Activated CD8-positive, alpha-beta memory T cell treated with anti-CD3 and anti-CD28 coated beads for 1 hour (primary cell): ENCODE data around the gene LIM2.

ENCODE experiments used
- DNase-seq, 2 donors: peaks; one replicate each; pipeline ENCODE4 v3.0.0-alpha.2; 2020; ENCODE audit warnings: low read depth in 1 of 2; ENCODE audit errors: extremely low read depth in 1 of 2

Gene LIM2

DNA sequence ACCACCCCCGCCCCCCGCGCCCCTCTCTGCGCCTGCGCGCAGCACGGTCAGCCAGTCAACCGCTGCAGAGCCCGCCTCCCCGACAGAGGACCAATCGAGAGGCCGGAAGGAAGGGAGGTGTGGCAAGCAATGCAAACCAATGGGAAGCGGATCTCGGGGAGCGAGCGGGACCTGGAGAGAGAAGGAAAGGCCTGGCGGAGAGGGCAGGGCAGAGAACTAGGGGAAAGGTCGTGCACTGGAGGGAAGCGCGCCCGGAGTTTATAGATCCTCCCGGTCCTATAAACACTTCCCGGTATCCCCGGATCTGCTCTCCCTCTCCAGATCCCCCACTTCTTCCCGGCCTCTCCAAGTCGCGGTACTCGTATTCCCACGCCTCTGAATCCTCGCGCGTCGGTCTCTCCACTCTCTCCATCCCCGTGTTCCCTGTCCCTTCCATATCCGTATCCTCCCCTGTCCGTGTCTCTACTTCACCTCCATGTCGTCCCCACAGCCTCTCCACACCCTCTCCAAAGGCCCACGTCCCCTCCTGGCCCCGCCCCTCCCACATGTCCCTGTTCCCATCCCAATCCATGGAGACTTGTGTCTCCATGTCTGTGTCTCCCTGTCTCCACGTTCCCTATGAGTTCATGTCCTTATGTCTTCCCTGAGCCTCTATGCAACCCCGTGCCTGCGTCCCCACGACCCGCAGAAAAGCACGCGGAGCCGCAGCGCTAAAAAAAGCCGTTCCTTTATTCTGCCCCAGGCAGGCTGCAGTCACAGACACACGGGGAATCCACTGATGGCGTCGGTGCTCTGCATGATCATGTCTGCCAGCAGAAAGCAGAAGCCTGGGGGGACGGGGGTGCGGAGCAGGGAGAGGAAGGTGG lies 21.2 kb downstream of the LIM2 start:
- peak; percentile 78 to 83 for DNase-seq

DNA sequence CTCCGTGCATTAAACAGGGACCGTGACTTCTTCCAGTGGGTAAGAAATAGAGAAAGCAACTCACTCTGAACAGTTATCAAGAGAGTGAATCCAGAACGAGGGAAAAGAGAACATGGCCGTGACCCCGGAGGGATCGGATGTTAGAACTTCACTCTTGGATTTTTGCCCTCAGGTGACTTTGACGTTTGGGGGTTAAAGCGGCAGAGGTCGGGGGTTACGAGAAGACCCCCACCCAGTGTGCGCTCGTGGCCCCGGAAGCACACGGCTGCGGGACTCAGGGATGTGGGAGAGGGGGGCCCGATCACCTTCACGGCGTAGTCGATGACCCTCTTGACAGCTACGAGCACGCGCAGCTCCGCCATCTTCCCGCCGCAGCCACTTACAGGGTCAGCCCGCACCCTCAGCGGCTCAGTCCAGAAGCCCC lies 21.8 kb downstream of the LIM2 start, which contains the start of gene ETFB:
Gene ETFB (minus strand): TSS at position 424 of the 424 bp plus-strand sequence. CDS start 62 bp downstream, at position 362.
- no peak for DNase-seq

DNA sequence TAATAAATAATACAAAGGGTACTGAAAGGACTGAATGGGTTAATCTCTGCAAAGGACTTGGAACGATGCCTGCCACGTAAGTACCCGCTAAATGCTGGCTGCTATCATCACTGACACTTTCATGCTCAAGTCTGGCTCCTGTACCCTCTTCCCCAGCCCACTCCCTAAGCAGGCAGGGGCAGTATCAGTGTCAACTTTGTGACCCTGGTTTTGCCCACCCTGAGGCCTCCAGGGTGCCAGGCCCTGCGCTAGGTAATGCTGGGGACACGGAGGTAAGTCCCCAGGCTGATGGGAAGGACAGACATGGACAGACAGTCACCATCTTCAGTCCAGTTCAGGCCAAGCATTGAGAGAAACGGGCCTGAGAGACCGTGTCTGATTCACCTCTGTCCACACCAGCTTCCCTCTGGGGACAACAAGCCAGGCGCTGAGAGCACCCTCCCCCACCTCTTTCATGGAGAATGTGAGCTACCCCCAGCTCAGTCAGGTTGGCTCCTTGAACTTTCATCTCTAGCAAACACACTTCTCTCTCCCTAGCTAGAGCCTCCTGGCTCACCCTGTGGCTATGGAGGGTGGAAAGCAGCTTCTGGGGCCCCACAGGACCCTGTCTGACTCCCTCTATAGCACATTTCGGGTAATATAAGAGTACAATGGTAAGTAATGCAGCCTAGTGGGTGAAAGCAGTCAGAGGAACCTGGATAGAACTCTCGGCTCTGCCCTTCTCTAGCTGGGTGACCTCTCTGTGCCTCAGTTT lies 22.4 kb downstream of the LIM2 start:
- no peak for DNase-seq

DNA sequence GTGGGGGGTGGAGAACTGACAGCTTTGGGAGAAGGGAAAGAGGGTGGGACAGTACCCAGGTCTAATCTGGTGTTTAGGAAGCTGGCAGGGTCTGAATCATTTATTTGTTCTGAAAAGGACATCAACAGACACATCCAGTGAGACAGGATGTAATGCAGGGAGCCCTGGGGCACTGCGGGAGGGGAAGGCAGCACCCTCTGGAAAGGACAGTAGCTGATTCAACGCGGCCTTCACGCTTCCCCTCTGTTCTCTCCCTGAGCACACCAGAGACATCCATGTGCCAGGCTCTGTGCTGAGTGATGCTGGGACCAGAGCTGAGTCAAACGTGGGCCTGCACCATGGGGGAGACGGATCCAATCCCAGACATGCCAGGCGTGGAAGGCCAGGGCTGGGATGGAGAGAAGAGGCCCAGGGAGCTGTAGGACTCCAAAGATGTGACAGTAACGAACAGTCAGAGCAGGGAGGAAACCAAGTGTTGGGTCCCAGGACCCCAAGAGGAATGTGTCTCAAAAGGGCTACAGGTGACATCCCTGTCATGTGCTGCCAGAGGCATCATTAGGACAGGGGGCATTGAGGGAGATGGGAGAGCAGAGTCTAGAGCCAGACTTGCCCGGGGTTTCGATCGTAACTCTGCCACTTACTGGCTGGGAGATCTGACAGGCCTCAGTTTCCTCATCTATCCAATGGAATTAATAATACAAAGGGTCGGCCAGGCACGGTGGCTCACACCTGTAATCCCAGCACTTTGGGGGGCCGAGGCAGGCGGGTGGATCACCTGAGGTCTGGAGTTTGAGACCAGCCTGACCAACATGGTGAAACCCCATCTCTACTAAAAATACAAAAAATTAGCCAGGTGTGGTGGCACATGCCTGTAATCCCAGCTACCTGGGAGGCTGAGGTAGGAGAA lies 23.3 kb downstream of the LIM2 start:
- no peak for DNase-seq

DNA sequence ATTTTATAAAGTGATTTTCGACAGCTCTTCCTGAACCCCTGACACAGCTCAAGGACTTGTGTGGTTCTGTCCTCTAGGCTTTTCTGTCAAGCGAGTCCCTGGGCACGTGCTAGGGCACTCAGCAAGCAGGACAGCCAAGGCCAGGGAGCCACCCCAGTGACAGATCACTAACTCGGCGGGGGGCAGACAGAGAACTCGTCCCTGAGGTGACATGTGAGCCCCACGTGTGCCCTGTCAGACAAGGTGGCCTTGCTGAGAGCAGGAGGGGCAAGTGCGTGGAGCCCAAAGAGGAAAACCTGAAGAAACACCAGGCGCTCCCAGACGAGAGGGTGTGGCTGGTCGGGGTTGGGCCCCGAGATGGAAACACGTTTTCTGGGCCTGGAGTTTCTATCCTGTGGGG lies 26.5 kb downstream of the LIM2 start:
- no peak for DNase-seq

DNA sequence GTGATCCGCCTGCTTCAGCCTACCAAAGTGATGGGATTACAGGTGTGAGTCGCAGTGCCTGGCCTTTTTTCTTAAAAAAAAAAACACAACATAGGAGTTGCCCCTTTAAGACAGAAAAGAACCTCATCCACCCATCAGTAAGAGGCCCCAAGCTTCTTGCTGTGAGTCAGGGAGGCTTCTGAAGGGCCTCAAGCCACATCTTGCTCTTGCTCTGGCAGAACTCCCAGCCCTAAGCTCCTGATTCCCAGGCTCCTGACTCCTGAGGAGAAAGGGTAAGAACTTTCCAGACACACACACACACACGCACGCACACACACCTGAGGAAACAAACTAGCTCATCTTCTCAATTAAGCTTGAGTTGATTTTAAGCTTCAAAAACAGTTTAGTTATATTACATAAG lies 28.5 kb downstream of the LIM2 start:
- no peak for DNase-seq

DNA sequence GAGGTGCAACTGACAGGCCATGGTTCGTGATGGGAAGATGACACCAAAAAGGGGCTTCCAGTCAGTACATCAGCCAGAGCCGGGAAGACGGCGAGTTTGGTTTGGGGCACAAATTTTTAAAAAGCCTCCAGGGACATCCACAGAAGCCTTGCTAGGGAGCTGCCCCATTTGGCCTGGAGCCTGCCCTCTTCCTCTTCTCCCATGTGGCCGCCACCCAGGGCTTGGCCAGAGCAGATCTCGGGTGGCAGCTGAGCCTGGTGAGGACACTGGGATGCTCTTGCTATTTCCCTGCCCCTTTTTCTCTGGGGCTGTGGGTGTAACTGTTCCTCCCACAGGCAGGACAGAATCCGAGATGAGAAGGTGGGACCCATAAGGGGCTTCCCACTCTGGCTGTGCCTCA lies 29.8 kb downstream of the LIM2 start:
- DNase-seq: no peak

DNA sequence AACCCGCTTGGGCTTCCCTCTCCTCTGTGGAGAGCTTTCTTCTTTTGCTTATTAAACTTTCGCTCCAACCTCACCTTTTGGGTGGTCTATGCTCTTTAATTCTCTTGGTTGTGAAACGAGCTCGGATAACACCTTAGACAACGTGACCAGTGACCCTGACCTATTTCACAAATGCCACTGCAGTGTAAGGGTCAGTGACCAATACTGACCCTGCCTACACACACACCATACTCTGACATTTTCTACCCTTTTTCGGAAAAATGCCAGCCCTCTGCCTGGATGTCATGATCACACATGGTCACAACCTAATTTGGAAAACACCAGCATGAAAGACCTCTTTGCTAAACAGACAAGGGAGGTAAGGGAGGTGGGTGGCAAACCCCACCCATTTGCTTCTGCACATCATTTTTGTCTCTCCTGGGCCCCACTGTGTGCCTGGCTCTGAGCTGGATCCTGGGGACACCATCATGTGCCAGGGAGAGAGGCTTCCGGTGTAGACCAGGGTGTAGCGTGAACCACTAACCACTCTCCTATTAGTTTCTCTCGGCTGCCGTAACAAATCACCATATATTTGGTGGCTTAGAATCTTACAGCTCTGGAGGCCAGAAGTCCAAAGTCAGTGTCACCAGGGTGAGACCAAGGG lies 31.5 kb downstream of the LIM2 start:
- DNase-seq: no peak

DNA sequence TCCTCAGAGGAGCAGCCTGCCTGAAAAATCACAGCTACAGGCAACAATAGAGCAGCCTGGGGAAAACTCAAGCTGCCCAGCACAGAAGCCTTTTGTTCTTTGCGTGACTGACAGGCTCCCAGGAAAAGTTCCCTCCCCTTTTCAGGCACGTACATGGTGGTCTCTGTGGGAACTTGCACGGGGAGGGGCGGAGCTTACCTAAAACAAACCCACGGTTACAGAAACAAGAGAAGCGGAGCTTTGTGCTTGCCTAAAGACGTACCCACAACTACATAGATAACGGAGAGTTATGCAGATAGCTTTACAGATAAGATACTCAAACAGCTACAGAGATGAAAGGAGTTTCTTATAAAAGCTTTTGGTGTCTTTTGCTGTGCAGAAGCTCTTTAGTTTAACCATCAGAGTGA lies 33.0 kb downstream of the LIM2 start:
- DNase-seq: no peak

DNA sequence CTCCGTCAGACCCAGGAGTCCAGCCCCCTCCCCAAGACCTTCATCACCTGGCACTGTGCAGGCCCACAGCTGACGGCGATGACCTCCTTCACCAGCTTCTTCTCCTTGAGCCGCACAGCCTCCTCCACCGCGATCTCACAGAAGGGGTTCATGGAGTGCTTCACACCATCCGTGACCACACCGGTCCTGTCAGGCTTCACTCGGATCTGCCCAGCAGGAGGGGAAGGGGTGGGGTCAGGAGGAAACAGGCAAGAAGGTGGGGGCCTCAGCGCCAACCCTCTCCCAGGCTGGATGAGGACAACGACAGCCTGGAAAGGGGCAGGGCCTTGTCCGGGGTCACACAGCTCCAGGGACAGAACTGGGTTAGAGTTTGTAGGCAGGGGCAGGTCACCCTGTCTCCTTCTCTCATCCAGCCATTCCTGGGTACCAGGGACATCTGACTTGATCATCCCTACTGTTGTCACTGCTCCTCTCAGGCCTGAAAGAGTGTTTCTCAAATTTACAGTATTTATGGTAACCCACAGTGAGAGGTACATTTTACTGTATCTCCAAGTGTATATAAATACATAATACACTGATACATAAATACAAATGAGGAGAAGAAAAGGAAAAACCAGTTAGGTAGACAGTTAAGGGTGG lies 33.6 kb downstream of the LIM2 start:
- no peak for DNase-seq

DNA sequence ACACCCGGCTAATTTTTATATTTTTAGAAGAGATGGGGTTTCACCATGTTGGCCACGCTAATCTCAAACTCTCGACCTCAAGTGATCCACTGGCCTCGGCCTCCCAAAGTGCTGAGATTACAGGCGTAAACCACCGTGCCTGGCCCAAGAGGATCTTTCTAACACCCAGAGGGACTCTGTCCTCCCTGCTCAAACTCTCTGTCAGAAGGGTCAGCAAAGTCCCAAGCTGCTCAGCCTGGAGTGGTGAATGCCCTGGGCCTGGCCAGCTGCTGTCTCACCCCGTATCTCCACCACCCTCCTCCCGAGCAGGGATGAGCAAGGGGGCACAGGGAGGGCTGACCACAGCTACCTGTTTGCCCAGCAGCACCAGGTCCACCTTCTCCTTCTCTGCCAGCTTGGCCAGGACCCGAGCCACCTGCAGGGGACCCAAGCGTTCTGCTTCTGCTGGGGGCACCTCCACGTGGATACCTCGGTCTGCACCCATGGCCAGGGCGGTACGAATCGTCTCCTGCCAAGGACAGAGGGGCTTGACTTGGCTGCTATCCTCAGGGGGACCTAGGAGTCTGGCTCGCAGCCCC lies 34.9 kb downstream of the LIM2 start:
- no peak for DNase-seq

DNA sequence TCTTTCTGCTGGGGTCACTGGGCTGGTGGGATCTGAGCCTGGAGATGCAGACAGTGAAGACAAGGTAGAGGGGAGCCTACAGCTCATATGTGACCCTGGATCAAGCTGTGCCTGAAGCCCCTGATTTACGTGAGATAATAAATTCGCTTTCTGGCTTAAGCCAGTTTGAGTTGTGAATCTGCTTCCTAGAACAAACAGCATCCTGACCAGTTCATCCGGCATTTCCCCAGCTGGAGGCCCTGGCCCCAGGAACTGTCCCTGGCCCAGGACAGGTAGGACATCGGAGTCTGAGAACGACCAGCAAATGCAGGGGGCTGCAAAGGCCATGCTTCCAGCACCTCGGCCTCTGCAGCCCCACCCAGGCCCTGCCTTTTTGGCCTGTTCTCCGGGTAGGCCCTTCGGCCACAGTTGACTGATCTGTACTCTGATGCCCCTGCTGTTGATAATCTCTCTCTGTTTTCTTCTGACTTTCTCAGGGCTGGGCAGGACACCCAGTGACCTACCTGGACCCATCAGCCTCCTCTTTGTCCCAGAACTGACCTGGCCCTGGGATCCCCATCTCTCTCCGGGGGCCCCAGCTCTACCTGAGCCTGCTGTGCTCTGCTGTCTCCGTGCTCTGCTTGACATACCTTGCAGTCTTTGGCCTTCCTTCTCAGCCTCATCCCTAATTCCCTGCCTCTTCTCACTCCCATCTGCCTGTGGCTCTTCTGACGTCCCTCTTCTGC lies 36.3 kb downstream of the LIM2 start:
- no peak for DNase-seq

DNA sequence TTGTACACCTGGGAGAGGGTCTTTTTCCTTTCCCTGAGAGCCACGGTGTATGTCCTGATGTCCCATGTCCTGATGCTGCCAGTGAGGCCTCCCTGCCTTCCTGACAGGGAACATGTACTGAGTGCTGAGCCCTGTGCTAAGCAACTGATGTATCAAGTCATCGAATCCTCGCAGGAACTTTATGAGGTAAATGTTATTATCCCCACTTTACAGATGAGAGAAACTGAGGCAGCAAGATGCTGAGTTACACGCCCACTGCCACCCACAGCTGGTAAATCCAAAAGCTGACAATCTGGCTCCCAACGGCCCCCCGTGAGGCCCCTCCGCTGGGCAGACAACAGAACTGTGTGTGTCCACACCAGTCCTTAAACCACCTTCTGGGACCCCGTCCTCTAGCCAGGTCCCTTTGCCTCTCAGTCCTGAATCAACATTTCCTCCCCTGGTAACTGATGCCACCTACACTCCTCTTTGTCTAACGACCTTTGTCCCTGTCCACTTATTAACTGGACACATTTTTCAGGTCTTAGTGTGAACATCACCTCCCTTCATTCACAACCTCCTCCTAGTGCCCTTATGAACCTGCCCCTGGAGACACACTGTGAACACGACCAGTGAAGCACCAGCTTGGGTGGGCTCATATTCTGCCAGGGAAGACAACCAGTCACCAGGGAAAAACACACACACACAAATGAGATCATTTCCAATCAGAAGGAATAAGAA lies 40.4 kb downstream of the LIM2 start:
- DNase-seq: no peak

DNA sequence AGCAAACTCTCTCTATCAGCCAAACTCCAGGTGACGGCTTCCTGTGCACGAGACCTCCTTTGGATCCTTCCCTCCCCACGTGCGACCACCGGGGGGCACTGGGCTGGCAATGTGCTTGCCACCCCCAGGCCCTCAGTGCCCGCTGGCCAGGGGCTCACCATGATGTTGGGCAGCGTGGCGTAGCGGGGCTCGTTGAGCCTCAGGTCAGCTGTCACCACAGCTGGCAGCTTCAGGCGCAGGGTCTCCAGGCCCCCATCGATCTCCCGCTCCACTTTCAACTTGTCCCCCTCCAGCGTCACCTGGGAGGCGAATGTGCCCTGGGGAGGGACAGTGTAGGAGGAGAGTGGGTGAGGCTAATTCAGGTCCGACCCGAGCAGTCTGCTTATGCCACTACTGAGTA lies 41.0 kb downstream of the LIM2 start:
- no peak for DNase-seq

DNA sequence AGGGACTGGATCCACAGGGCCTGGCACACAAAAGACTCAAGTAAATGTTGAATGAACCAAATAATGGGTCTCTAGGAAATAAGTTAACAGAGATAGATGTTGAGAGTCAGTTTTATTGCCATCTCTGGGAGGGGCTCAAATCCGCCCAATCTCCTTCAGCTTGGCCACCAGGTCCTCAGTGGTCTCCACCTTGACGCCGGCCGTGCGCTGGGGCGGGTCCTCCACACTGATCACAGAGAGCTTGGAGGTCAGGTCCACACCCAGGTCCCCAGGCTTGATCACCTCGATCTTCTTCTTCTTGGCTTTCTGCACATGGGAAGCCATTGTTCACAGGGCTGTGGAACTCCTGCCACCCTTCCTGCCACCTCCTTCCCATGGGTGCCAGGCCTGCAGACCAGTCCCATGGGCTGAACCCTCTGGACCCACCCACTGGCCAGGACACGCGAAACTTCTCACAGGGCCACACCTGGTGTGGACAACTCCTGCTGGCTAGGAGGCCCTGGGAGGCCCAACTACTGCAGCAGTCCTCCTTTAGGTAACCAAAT lies 42.6 kb downstream of the LIM2 start:
- DNase-seq: no peak

DNA sequence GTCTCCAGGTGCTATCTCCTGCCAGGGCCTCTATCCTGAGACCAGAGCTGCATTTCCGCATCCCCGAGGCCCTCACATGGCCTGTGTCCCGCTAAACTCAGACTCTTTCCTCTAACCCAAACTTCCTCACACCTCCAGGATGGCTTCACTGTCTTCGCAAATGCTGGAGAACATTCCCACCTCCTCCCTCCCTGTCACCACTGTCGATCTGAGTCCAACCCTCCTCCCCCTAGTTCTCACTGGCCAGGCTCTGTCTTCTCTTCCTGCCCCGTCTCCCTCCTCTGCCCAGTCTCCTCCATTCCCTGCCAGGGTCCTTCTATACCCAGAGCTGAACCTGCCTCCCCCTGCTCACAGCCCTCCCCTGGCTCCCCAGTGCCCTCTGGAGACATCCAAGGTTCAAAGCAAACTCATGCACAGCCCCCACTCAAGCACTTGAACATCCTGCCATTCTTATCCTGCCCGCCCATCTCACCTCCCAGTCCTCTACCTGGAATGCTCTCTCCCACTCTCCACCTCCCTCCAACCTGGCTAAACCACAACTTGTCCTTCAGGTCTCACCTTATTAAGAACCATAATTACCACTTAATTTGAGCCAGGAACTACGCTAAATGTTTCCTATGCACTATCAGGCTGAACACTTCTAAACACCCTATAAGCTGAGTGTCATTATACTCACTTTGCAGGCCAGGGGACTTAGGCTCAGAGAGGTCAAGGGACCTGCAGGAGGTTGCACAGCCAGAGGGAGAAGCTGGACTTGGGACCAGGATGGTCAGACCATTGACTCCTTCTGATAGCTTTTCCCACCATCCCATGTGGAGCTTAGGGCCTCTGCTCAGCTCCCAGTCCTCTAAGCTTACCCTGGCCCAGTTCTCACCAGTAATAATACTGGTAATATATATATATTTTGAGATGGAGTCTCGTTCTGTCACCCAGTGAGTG lies 44.9 kb downstream of the LIM2 start:
- DNase-seq: no peak

DNA sequence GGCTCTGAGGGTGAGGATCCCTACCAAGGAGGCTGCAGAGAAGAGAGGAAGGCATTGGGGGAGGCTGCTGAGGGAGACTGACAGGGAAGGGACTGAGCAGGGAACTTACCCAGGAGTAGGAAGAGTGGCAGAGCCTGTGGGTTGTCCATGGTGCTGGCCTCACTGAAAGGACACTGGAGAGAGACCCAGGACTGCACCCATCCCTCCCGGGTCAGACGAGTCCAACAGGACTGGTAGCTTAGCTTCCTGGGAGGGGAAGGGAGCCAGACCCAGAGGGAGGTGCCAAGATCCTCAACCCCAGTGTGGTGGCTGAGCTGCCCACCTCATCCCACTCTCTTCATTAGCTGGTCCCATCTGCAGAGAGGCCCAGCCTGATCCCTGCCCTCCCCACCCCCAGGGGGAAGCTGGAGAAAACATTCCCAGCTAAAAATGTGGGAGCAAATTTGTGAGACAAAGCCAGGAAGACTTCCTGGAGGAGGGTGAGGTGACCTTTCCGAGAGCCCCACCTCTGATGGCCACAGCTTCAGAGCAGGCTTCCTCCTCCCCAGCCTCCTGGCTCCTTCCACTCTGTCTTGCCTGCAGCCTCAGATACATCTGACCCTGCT lies 45.7 kb downstream of the LIM2 start, which contains the start of gene VSIG10L:
Gene VSIG10L (minus strand): TSS at position 164 of the 605 bp plus-strand sequence. CDS start 15 bp downstream, at position 149.
- no peak for DNase-seq
